HCT116 (cell line): ENCODE results near the gene SLC25A10.

Experiments
- POLR2A ChIP-seq: IDR thresholded peaks from 2 replicates; pipeline ENCODE4 v1.7.0; 2011; ENCODE audit warnings: borderline replicate concordance; ENCODE audit not compliant: insufficient read depth, insufficient read length; ENCODE audit errors: extremely low read depth
- POLR2AphosphoS5 ChIP-seq: IDR thresholded peaks from 2 replicates; pipeline ENCODE4 v1.6.1; 2011; ENCODE audit warnings: mild to moderate bottlenecking, low read depth, low read length, moderate library complexity
- SIN3A ChIP-seq: IDR thresholded peaks from 2 replicates; pipeline ENCODE4 v1.6.1; 2012; ENCODE audit warnings: low read depth
- TF ChIP-seq, protein P1 (sequence below), 3 experiments: fragments of 200-600 bp in 1 of 3; sonication (generic) in 1 of 3; IDR thresholded peaks in 2 of 3; conservative IDR thresholded peaks in 1 of 3; 2 replicates each; pipeline ENCODE4 v1.5.1; 2012 to 2017; ENCODE audit warnings: low read depth in 2 of 3, low read length in 2 of 3, antibody characterized with exemption in 1 of 3, borderline replicate concordance in 1 of 3, control low read depth in 1 of 3, mild to moderate bottlenecking in 1 of 3, mixed read lengths in 1 of 3, mixed run types in 1 of 3, moderate library complexity in 1 of 3; ENCODE audit not compliant: insufficient read depth in 1 of 3

DNA sequence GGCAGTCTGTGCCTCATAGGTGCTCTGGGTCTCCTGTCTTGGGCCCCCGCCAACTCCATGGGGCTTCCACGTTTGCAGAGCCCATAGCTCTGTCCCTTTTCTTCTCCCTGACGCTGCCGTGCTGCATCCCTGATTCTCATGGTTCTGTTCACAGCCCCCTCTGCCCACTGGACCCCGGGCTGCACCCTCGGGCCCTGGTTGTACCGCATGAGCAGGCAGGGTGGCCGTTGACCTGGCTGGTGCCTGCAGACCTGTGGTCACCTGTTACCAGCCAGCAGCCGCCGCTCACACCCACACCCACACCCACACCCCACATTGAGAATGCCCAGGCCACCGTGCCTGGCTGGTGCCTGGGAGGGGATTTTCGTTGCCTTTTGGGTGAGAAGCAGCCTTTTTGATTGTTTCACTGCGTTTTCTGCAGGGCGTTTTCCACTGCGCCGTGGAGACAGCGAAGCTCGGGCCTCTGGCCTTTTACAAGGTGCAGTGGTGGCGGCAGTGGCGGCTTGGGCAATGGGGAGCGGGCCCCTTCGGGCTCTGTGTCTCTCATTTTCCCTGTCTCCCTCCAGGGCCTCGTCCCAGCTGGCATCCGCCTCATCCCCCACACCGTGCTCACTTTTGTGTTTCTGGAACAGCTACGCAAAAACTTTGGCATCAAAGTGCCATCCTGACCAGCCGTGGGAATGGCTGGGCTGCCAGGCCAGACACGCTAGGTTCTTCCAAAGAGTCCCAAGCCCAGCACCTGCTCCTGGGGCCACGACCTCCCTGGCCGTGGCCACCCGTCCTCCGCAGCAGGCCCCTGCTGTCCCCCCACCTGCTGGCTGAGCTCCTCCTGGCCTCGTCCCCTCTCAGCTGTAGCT, 7.6 kb downstream of the SLC25A10 start:
- TF ChIP-seq POLR2AphosphoS5, result no peak
- TF ChIP-seq, protein P1, sequence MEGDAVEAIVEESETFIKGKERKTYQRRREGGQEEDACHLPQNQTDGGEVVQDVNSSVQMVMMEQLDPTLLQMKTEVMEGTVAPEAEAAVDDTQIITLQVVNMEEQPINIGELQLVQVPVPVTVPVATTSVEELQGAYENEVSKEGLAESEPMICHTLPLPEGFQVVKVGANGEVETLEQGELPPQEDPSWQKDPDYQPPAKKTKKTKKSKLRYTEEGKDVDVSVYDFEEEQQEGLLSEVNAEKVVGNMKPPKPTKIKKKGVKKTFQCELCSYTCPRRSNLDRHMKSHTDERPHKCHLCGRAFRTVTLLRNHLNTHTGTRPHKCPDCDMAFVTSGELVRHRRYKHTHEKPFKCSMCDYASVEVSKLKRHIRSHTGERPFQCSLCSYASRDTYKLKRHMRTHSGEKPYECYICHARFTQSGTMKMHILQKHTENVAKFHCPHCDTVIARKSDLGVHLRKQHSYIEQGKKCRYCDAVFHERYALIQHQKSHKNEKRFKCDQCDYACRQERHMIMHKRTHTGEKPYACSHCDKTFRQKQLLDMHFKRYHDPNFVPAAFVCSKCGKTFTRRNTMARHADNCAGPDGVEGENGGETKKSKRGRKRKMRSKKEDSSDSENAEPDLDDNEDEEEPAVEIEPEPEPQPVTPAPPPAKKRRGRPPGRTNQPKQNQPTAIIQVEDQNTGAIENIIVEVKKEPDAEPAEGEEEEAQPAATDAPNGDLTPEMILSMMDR (IDR thresholded peaks at IDR 0.05 in 2 of 3, conservative IDR thresholded peaks at IDR 0.05 in 1 of 3; ENCODE audit: borderline replicate concordance in 1 of 3, insufficient read depth in 1 of 3, low read depth in 2 of 3, low read length in 2 of 3), result no peak
- TF ChIP-seq POLR2A, result no peak
- TF ChIP-seq SIN3A, result no peak
